NCI-H2081 (cell line): ENCODE results near the gene NEMP2.

Source experiments
- DNase-seq, 2 experiments: peaks; one replicate each; lab custom pipeline; 2025; lab: John Stamatoyannopoulos, UW

Gene NEMP2

DNA sequence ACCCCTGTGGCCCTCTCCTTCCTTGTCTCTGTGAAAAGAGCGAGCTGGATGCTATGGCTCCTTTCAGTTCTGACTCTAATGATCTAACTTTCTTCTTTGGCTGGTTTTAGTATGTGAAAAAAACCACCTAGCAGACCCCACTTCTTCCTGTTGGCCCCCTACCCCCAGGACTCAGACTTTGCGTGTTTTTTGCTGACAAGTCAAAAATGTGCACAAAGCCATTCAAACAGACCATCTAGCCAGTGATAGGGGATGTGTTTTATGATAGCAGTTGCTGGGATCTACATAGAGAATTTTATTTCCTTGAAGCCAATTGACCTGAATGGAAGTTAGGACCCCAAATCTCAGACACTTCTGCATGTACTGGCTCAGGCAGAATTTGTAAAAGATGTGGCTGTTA is 77.3 kb downstream of the NEMP2 start:
- DNase-seq, result no peak

DNA sequence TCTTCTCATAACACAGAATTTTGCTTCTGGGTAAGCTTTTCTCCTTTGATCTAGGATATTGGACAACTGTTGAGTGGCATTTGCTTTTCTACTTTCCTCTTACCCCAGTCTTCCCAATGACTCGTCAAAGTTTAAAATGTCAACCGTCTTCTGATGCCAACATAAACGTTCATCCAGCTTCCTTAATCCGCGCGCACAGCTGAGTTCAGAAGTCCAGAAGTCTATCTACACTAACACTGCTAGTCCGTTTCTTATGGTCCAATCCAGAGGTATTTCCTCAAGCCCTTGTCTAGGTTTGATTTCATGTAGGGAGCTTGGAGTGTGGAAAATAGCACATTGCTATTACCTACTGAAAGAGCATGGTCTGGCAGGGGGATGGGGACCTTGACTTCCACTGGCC is 77.7 kb downstream of the NEMP2 start:
- no peak for DNase-seq

DNA sequence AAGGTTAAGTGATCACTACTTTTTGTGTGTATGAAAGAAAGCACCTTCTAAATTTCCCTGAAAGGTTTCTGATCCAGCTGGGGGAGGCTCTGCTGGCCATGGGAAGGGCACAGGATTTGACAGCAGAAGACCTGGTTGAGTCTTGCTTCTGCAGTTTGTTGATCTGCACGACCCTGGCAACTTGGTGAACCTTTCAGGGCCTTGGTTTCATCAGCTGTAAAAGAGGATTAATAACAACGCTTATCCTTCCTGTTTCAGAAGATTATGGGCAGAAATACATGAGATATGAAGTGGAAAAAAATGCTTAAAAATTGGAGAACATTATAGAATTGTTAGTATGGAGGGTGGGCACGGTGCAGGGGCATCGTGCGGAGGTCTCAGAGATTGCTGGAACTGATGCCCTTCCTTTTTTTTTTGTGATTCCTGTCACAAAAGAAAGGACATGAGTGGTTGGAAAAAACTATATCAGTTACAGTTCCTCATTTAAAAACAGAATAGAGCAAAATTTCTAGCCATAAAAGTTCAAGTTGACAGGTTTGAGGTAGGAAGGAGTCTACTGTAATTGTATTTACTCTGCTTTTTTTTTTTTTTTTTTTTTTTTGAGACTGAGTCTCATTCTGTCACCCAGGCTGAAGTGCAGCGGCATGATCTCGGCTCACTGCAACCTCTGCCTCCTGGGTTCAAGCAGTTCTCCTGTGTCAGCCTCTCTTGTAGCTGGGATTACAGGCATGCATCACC is 79.0 kb downstream of the NEMP2 start:
- DNase-seq, result no peak

DNA sequence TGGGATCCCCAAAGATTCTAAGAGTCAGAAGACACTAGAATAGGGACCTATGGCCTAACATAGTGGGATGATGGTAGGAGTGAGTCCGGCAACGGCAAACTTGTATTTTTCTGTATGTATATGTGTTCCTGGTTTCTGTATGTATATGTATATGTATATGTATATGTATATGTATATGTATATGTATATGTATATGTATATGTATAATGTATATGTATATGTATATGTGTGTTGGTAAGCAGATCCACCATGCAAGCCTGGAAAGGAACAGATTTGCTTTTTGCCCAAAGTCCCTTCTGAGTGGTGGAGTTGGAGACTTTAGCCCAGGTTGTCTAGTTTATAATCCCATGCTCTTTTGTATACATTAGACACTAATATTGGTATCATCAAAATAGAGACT is 79.7 kb downstream of the NEMP2 start:
- DNase-seq, result no peak
